Neural cell (in vitro differentiated cells): Measurements from ENCODE around the gene PHACTR3. TPM values are rescaled to one million over a fixed set of nuclear protein-coding genes. Genes with fewer than 3 reads are reported as not detected.

Experiments
- H2AFZ ChIP-seq: fragments of 200-600, 300-800 bp; sonication (generic), shearing (Covaris generic); 2 replicates; pipeline ENCODE4 v1.6.0; 2014; ENCODE audit warnings: low read depth, mild to moderate bottlenecking, antibody characterized with exemption, low read length, moderate library complexity
- H3F3A ChIP-seq: fragments of 200-600 bp; shearing (Covaris generic); 2 replicates; pipeline ENCODE4 v1.6.1; 2016; ENCODE audit warnings: mild to moderate bottlenecking, moderate library complexity, mixed read lengths, antibody characterized with exemption, low read length; ENCODE audit not compliant: insufficient read depth, poor library complexity, severe bottlenecking
- H3K27ac ChIP-seq: fragments of 200-600, 300-800 bp; sonication (generic), shearing (Covaris generic); 2 replicates; pipeline ENCODE4 v1.5.1; 2014; ENCODE audit warnings: mild to moderate bottlenecking, low read length, moderate library complexity
- H3K27me3 ChIP-seq: fragments of 300-800, 200-600 bp; sonication (generic), shearing (Covaris generic); 2 replicates; pipeline ENCODE4 v1.6.0; 2014; ENCODE audit warnings: mild to moderate bottlenecking, low read depth, low read length, moderate library complexity; ENCODE audit not compliant: insufficient read depth
- H3K36me3 ChIP-seq: fragments of 300-800, 200-600 bp; sonication (generic), shearing (Covaris generic); 2 replicates; pipeline ENCODE4 v1.5.1; 2014; ENCODE audit warnings: mild to moderate bottlenecking, antibody characterized with exemption, low read length, moderate library complexity; ENCODE audit not compliant: insufficient read depth
- H3K4me2 ChIP-seq: fragments of 300-800, 200-600 bp; sonication (generic), shearing (Covaris generic); 2 replicates; pipeline ENCODE4 v1.6.0; 2014; ENCODE audit warnings: mild to moderate bottlenecking, low read length
- H3K4me3 ChIP-seq: fragments of 300-800, 200-600 bp; sonication (generic), shearing (Covaris generic); 2 replicates; pipeline ENCODE4 v1.5.1; 2014; ENCODE audit warnings: mild to moderate bottlenecking, low read length, moderate library complexity
- H3K79me2 ChIP-seq: fragments of 200-600 bp; shearing (Covaris generic); replicated peaks from 2 replicates; pipeline ENCODE4 v1.6.0; 2014; ENCODE audit warnings: mild to moderate bottlenecking, low read length, moderate library complexity; ENCODE audit not compliant: insufficient read depth
- H3K9ac ChIP-seq: fragments of 300-800, 200-600 bp; sonication (generic), shearing (Covaris generic); 2 replicates; pipeline ENCODE4 v1.6.1; 2016; ENCODE audit warnings: mild to moderate bottlenecking, low read length, mixed read lengths
- H3K9me2 ChIP-seq: fragments of 200-600 bp; shearing (Covaris generic); 2 replicates; pipeline ENCODE4 v1.6.1; 2016; ENCODE audit warnings: mild to moderate bottlenecking, low read length, mixed read lengths; ENCODE audit not compliant: insufficient read depth
- H3K9me3 ChIP-seq: fragments of 200-600, 300-800 bp; sonication (generic), shearing (Covaris generic); 2 replicates; pipeline ENCODE4 v1.6.1; 2016; ENCODE audit warnings: mild to moderate bottlenecking, mixed run types, low read length, moderate library complexity, mixed read lengths
- H4K20me1 ChIP-seq: fragments of 200-600 bp; shearing (Covaris generic); 2 replicates; pipeline ENCODE4 v1.6.1; 2016; ENCODE audit warnings: mild to moderate bottlenecking, mixed run types; ENCODE audit not compliant: insufficient read depth
- CTCF ChIP-seq: fragments of 450-650 bp; IDR thresholded peaks from 2 replicates; pipeline ENCODE4 v1.5.1; 2014; ENCODE audit warnings: antibody characterized with exemption, mild to moderate bottlenecking, moderate library complexity; ENCODE audit not compliant: poor library complexity, severe bottlenecking
- EP300 ChIP-seq: fragments of 450-650 bp; conservative IDR thresholded peaks from 2 replicates; pipeline ENCODE4 v1.6.1; 2014; ENCODE audit warnings: antibody characterized with exemption, mild to moderate bottlenecking, moderate library complexity; ENCODE audit not compliant: poor library complexity, severe bottlenecking
- EZH2 ChIP-seq: fragments of 200-600, 300-800 bp; shearing (Covaris generic), sonication (generic); IDR thresholded peaks from 2 replicates; pipeline ENCODE4 v1.6.1; 2014; ENCODE audit warnings: antibody characterized with exemption, low read length, borderline replicate concordance, mild to moderate bottlenecking; ENCODE audit not compliant: insufficient read depth, poor library complexity, severe bottlenecking
- MXI1 ChIP-seq: fragments of 450-650 bp; conservative IDR thresholded peaks from 2 replicates; pipeline ENCODE4 v1.6.1; 2014; ENCODE audit warnings: antibody characterized with exemption, mild to moderate bottlenecking; ENCODE audit not compliant: poor library complexity, severe bottlenecking
- POLR2AphosphoS5 ChIP-seq: IDR thresholded peaks from 2 replicates; pipeline ENCODE4 v1.6.1; 2012
- RAD21 ChIP-seq: fragments of 450-650 bp; conservative IDR thresholded peaks from 2 replicates; pipeline ENCODE4 v1.6.1; 2014; ENCODE audit warnings: antibody characterized with exemption, mild to moderate bottlenecking, moderate library complexity
- REST ChIP-seq: IDR thresholded peaks from 2 replicates; pipeline ENCODE4 v1.6.1; 2012; ENCODE audit warnings: borderline replicate concordance
- SMC3 ChIP-seq: fragments of 450-650 bp; conservative IDR thresholded peaks from 2 replicates; pipeline ENCODE4 v1.6.1; 2014; ENCODE audit warnings: antibody characterized with exemption, mild to moderate bottlenecking, moderate library complexity; ENCODE audit not compliant: poor library complexity
- TAF1 ChIP-seq: IDR thresholded peaks from 2 replicates; pipeline ENCODE4 v1.6.1; 2012; ENCODE audit warnings: low read depth
- polyA plus RNA-seq: library from polyadenylated mRNA; depleted of rRNA; stranded (reverse); fragments of >200 nt; gene quantifications from 2 replicates; pipeline ENCODE4 v1.2.3, GENCODE V29; 2014

Gene PHACTR3
- polyA plus RNA-seq, 1 donor from 2014 or later, result 1.3 TPM

GRCh38 chr20:59752704-59753460 lies 148.5 kb downstream of the PHACTR3 start:
- Histone ChIP-seq H4K20me1 (no peaks in the 10 kb centered on the region), H3F3A (no peaks in the 10 kb centered on the region), H3K9ac (no peak overlapping the region), H3K9me2 (no peaks in the 10 kb centered on the region), H3K27ac (no peak overlapping the region), H3K27me3 (no peaks in the 10 kb centered on the region), H2AFZ (no peak overlapping the region), H3K36me3 (no peaks in the 10 kb centered on the region), H3K4me3 (no peak overlapping the region), H3K79me2 (no peaks in the 10 kb centered on the region), H3K9me3 (peaks cover 10% of the 10 kb centered on the region), H3K4me2 (no peak overlapping the region)
- TF ChIP-seq REST, result no peak
- no peak for TF ChIP-seq POLR2AphosphoS5
- TF ChIP-seq RAD21, result no peak
- TF ChIP-seq SMC3, result no peak
- no peak for TF ChIP-seq CTCF
- TF ChIP-seq EP300, result no peak
- TF ChIP-seq MXI1, result no peak
- TF ChIP-seq EZH2, result no peak
- no peak for TF ChIP-seq TAF1

- no peak overlapping the region for H3K27ac ChIP-seq
- no peaks in the 10 kb centered on the region for H4K20me1 ChIP-seq
- no peak overlapping the region for H3K4me2 ChIP-seq
- H3K36me3 ChIP-seq, result no peaks in the 10 kb centered on the region
- H3K4me3 ChIP-seq, result no peak overlapping the region
- H3K27me3 ChIP-seq, result no peaks in the 10 kb centered on the region
- no peaks in the 10 kb centered on the region for H3K9me2 ChIP-seq
- TF ChIP-seq SMC3, result no peak
- TF ChIP-seq CTCF, result no peak
- no peak overlapping the region for H3K9ac ChIP-seq
- no peaks in the 10 kb centered on the region for H3K79me2 ChIP-seq
- H3F3A ChIP-seq, result no peaks in the 10 kb centered on the region
- peaks cover 10% of the 10 kb centered on the region for H3K9me3 ChIP-seq
- H2AFZ ChIP-seq, result no peak overlapping the region
Measured at GRCh38 chr20:59753836-59754235, 149.5 kb downstream of the PHACTR3 start.
